ENCODE results near the gene ZNF133.

DNA sequence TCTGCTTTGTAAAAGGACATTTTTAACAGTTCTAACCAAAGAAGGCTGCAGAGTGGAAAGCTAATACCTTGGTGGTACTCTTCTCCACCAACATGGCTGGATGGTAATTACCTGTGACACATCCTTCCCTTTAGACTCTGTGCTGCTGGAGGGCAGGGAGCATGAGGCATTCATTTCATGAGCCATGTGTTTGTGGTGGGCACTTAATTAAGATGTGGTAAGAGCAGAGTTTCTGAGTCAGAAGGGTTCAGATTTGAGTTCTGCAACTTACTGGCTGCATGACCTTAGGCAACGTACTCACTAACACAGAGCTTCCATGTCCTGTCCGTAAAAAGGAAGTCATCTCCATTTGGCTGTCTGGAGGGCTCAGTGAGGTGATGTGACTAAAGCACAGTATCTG is 9.1 kb upstream of the ZNF133 start:
- TF ChIP-seq, protein P1, sequence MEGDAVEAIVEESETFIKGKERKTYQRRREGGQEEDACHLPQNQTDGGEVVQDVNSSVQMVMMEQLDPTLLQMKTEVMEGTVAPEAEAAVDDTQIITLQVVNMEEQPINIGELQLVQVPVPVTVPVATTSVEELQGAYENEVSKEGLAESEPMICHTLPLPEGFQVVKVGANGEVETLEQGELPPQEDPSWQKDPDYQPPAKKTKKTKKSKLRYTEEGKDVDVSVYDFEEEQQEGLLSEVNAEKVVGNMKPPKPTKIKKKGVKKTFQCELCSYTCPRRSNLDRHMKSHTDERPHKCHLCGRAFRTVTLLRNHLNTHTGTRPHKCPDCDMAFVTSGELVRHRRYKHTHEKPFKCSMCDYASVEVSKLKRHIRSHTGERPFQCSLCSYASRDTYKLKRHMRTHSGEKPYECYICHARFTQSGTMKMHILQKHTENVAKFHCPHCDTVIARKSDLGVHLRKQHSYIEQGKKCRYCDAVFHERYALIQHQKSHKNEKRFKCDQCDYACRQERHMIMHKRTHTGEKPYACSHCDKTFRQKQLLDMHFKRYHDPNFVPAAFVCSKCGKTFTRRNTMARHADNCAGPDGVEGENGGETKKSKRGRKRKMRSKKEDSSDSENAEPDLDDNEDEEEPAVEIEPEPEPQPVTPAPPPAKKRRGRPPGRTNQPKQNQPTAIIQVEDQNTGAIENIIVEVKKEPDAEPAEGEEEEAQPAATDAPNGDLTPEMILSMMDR (conservative IDR thresholded peaks at IDR 0.05; ENCODE audit: low read depth, low read length): no peak
- no peak for TF ChIP-seq EZH2 (IDR thresholded peaks at IDR 0.05; ENCODE audit: borderline replicate concordance, low read depth, low read length, poor library complexity, severe bottlenecking)
